GDM1 (cell line): ENCODE measurements around the gene TNK1.
A peak's percentile ranks its signal among the peaks of the same experiment; 100 is the strongest.

ENCODE experiments used
- DNase-seq: peaks from one replicate; lab custom pipeline; 2025; lab: John Stamatoyannopoulos, UW

The TNK1 gene

DNA sequence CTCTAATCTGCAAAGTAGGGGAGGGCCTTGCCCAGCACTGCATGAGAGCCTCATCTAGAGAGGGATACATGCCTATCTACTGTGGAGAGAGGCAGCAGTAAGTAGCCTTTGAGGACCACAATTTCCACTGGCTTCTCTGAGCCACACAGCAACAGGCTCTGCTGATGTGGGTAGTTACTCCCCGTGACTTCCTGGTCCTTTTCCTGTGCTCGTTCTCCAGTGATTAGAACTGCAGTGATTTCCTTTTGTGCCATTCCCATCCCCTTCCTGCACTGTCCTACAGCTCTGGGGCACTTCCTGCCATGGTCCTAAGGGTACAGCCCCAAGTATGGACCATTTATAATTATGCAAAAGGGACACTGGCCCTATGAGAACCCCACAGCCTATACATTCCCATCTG, 10.4 kb downstream of the TNK1 start:
- no peak for DNase-seq

DNA sequence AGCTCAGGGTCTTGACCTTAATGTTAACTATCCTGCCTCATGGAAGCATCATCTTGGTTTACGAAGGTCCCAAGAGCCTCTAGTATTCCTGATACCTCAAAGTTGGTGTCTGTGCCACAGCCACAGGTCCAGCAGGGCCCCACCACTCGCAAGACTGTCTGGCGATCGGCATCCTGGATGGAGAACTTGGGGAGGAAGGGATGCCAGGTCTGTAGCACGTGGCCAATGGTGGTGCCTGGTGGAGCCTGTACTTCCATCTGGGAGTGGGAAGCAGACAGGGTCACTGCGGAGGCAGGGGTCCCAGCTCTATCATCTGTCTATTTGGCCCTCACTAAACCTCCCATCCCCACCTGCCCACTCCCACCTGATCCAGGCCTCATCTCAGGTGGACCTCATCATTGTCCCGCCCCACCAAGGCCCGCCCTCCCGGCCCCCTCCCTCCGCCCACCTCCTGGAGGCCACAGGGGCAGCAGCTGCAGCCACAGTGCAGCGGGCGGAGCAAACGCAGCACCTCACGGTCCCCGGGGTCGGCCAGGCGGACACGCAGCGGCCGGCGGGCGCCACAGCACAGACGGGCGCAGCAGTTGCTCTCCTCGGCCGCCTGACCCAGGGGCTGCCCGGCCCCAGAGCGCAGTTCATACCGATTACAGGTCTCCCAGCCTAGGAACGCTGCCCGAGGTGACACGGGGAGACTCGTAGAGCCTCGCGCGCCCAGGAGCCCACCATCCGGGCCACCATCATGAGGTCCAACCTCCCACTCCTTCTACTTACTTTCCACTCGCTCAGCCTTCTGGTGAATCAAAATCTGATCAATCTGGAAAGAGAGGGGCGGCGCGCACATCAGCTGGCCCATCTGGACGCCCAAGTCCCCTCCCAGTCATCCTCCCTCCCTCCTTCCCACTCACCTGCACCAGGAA, 12.1 kb downstream of the TNK1 start:
- DNase-seq = no peak

DNA sequence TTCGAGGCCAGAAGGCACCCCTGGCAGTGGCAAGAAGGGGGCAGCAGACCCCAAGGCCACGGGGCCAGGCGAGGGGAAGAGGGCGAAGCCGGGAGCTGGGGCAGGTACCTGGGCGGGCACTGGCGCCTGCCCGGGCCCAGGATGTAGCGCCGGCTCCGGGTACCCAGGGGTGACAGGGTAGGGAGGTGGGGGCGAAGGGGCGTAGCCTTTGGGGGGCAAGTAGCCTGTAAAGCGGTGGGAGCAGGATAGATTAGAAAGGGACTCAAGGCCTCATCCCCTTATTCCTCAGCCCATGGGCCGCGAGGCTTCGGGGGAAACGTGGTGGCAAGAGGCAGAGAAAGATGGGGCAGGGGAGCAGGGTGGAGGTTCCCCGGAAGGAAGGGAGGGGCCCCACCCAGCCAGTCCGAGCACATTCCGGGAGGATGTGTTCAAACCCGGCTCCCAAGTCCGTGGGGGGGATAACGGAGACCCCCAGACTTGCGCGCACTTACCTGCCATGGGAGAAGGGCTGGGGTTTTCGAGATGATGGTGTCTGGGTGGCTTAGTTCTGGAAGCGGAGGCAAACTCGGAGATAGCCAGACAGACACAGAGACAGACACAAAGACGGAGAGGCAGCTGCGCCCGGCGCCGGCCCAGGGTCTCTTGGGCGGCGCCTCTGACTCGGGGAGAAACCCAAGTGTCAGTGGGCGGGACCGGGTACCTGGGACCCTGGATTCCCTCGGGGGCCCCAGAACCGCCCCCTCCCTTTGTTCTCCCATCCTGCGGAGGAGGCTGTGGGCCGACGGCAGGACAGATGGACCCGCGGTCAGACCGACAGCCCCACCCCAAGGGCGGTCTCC, 12.9 kb downstream of the TNK1 start:
- DNase-seq = no peak

DNA sequence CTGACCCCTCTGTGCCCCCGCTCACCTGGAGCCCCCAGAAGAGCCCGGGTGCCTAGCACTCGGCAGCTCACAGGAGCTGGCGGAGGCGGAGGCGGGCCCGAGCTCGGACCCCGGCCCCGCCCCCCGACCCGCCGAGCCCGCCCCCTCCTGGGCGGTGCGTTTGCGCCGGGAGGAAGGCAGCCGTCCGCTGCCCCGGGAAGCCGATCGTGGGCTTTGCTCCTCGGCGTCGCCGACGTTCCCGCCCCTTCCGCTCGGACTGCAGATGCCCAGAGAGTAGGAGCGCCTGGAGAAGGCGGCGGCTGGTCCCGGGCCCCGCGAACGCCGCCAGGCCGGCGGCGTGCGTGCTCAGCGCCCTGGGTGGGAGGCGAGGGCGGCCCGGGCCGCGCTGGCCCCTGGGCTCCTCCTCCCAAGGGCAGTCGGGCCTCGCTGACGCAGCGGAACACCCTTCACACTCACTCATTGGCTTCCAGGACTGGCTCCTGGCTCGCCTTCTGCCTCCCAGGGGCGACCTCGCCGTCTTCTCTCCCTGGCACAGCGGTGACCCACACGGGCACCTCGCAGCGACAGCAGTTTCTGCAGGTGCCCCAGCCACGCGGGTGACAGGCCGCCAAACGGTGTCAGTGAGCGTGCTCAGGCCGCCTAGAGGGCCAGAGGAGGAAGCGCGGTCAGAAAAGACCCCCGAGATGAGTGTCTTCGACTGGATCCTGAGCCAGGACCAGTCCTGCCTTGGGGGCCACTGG, 13.7 kb downstream of the TNK1 start, which contains the start of gene PLSCR3:
Gene PLSCR3 (minus strand): TSS at position 74 of the 740 bp plus-strand sequence. CDS start 415 bp downstream, outside the sequence.
- DNase-seq = peak; percentile 76

DNA sequence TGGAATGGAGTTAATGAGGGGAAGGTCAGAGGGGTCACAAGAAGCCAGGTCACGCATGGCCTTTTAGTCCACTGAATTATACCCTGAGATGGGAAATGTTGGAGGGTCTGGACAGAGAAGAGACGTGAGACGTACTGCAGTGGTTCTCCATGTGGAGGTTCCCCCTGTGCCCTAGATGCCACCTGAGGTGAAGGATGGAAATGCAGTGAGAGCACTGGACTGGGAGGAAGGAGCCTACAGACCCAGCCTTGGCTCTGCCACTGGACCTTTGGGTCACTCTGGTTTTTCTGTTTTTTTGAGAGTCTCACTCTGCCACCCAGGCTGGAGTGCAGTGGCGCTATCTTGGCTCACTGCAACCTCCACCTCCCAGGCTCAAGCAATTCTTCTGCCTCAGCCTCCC, 15.3 kb downstream of the TNK1 start:
- no peak for DNase-seq

DNA sequence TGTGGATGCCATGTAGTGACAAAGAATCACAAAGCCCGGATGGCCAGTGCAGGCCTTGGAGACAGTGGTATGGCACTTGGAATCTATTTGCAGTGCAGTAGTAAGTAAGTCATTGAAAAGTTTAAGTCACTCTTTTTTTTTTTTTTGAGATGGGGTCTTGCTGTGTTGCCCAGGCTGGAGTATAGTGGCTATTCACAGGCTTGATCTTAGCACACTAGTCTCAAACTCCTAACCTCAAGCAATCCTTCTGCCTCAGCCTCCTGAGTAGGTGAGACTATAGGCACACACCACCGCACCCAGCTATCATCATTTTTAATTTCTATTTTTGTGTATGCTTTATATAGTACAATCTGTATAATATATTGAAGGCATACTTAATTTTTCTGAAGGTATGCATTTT, 17.7 kb downstream of the TNK1 start:
- DNase-seq = no peak

DNA sequence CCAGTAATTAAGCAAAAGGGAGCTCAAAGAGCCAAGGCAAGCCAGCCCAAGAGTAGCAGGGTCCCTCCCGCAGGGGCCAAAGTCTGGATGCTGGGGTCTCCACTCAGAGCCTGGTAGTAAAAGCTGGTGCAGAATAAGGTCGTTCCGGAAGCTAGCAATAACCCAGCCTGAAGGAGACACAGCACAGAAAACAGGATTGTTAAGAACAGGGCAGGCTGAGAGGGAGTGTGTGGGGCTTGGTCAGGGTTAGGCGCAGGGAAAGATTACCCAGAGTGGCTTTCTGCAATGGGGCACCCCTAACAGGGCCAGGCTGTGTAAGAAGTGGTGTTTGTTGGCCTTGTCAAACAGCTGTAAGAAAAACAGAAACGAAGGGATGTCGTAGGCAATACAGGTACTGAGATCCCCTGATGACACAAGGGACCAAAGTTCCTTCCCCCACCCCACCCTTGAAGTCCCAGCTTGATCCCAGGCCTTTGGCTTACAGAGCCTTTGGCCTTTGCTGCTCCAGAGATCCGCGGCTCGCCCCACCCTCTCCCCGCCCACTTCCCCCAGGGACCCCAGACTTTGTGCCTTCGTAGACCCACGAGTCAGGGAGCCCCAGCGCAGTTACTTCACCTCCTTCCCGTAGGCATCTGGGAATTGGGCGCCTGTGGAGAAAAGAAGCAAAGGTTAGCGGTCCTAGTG, 22.3 kb downstream of the TNK1 start:
- DNase-seq = no peak

DNA sequence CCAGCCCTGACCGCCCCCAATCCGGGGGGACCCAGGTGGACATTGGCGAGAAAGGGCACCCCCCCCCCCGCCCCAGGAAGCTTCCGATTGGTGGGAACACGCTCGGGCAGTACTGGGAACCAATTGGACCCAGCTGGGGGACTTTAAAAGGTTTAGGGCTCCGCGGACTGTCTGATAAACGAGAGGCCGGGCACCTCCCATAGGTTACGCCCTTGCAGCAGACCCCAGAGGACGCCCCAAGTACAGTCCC, 22.8 kb downstream of the TNK1 start:
- DNase-seq = no peak

DNA sequence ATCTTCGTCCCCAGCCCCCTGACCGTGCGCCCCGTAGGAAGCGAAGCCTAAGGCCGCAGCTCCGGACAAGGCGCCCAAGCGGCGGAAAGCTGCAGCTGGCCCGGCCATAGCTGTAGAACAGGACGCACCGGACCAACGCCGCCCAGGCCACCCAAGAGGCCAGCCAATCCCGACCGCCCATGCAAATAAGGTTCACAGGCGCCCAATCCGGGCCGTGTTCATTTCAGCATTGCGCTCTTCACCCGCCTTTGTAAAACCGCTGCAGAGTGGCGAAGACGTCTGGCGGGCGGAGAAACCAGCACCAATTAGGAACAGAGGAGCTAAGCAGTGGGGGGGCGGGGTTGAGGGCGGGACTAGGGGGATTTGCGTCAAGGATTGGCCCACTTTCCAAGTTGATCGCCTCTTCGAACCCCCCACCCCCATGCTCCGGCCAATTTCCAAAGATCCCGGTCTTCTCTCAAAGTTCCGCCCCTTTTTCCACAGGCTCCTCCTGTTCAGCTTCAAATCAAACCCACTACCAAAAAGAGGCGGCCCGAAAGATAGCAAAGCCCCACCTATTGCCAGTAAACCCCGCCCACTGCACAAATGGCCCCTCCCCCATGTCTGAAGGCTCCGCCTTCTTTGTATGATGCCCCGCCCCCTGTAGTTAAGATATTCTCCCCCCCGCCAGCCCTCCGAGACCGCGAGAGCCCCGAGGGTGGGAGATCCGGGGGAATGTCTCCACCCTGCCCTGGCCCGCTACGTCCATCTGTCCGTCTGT, 23.3 kb downstream of the TNK1 start, which contains the start of gene TMEM256:
Gene TMEM256 (minus strand): TSS at position 121 of the 760 bp plus-strand sequence. CDS start 13 bp downstream, at position 108.
- peak; percentile 97 for DNase-seq

DNA sequence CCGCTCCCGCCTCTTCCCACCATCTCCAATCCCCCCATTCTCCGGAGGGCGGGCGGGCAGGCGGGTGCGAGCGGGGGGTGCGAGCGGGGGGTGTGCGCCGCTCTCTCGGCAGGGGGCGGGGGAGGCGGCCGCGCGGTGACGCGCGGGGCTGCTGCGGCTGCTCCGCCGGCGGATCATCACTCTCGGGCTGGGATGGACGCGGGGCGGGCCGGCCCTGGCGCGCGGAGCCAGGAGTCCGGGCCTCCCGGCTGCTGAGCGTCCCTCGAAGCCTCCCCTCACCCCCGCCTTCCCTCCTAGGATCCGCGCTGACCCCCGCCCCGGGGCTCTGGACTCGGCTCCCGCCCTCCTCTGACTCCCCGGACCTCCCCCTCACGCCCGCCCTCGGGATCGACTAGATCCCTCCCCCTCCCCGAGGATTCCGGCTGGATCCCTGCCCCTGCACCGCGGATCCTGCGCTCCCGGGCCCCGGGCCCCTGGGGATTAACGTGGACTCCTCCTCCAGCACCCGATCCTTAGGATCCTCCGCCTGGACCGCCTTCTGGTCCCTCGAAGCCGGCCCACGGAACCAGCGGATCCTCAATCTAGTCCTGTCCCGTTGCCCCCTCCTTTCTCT, 24.0 kb downstream of the TNK1 start:
- DNase-seq = no peak

DNA sequence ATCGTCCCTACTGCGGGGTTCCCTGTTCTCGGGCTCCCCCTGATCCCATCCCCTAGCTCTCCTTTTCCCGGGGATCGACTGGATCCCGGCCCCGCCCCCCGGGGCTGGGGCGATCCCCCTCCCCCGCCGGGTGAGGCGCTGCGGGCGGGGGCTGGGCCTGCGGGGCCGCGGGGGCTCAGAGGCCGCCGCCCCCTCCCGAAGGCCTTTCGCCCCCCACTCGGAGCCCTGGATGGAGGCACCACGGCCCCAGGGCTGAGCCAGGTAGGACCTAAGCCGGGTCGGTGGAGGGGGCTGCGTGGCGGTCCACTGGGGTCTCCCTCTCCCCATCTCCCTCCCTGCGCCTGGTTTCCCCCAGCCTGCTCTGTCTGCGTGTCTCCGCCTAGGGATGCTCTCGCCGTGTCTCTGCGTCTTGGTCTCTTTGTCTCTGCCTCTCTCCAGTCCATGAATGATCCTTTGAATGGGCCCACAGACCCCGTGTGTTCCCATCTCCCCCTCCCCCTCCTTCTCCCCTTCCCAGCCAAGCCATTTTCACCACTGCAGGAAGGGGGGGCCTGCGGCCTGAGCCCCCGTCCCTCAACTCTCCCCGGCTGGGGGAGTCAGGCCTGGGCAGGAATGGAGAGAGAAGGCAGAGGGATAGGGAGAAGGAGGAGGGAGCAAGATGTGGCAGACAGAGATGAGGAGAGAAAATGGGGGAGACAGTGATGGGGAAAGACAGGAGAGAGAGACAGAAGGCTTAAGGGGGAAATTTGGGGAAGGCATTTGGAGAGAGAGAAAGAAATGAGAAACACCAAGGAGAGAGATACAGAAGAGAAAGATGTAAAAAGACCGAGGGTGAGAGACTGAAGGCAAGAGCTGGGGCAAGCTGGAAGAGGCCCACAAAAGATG, 24.7 kb downstream of the TNK1 start:
- no peak for DNase-seq

DNA sequence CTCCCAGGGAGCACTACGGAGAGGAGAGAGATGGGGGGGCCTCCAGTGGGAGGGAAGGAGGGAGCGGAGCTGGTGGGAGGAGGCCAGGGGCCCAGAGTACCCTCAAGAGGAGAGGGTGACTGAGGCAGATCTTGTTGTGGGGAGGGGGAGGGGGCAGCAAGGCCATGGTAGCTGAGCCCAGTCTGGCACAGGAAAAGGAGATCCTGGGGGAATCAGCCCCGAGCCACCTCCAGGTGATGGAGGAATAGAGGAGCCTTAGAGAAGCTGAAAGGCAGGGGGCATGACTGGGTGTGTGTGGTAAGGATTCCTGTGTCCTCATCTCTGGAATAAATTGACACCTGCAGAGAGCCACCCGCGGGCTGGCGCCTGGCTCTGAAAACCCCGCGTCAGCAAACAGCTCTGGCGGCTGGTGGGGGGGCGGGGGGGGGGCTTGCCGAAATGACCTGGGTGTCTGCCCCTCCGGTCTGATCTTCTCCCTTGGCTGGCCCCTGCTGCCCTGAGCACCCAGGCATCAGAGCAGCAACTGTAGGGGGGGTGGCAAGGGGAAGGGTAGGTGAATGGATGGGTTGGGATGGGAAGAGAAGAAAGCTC, 25.4 kb downstream of the TNK1 start:
- DNase-seq = no peak

DNA sequence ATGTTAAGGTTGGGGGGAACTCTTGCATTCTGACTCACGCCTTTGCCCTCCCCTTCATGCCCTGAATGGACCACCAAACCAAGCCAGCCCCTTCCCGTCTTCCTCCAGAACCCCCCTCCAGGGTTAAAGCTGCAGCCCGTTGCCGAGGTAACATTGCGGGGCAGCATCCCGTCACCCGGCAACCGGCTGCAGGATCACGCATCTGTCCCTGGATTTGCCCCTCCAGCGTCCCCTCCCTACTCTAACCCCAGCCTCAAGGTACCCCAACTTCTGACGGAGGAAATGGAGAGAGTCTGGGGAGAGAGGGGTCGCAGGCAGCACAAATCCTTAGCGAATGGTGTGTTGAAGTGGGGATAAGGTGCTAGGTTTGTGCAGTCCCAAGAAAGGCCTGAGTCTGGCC, 26.2 kb downstream of the TNK1 start:
- no peak for DNase-seq

DNA sequence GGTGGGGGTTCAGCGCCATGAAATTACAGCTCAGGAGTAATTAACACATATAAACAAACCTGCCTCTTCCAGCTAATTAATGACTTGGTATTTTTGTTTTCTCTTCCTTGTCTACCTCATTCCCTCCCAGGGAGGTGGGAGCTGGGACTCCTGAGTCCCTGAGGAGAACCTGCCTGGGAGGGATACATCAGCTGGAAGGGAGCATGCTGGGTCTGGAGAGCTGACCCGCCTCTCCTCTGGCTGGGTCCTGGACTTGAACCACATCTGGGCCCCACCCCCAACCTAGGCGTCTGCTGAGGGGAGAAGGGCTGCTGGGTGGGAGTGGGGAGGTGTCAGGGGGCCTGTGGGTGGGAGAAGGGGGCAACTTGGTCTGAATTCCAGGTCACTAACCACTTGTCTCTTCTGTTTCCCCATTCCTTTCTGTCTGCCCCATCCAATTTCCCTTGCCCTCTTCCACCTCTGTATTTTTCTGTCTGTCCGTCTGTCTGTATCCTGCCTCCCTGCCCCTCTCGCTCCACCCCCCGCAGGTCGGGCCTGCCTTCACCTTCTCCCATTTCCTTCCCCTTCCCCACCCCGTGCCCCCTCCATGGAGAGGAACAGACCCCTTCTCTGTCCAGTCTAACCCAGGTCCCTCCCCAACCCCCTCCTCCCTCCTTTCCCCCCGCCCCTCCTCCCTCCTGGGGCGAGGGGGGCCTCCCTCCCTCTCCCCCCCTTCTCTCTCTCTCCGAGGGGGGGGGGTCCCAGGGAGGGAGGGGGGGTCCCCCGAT, 26.8 kb downstream of the TNK1 start, which contains the start of gene NLGN2:
Gene NLGN2 (plus strand): TSS at position 361 of the 767 bp plus-strand sequence. CDS start 411 bp downstream, outside the sequence.
- no peak for DNase-seq

DNA sequence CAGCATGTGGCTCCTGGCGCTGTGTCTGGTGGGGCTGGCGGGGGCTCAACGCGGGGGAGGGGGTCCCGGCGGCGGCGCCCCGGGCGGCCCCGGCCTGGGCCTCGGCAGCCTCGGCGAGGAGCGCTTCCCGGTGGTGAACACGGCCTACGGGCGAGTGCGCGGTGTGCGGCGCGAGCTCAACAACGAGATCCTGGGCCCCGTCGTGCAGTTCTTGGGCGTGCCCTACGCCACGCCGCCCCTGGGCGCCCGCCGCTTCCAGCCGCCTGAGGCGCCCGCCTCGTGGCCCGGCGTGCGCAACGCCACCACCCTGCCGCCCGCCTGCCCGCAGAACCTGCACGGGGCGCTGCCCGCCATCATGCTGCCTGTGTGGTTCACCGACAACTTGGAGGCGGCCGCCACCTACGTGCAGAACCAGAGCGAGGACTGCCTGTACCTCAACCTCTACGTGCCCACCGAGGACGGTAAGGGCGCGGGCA, 27.4 kb downstream of the TNK1 start:
- no peak for DNase-seq

DNA sequence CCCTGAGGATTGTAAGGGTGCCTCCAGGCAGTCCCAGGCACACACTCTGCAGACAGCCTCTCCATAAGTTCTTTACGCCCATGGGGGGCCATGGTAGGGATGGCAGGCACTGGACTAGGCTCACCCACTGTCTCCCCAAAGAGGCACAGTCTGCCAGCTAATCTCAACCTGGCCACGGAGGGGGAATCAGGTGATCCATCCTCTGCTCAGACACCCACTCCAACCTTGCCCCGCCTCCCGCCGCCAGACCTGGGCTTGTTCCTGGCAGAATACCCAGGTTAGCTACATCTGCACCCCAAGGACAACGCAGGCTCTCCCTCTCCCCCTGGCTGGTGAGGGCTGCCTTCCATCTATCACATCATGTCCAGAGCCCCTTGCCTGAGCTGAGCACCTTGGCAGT, 28.0 kb downstream of the TNK1 start:
- DNase-seq = no peak

DNA sequence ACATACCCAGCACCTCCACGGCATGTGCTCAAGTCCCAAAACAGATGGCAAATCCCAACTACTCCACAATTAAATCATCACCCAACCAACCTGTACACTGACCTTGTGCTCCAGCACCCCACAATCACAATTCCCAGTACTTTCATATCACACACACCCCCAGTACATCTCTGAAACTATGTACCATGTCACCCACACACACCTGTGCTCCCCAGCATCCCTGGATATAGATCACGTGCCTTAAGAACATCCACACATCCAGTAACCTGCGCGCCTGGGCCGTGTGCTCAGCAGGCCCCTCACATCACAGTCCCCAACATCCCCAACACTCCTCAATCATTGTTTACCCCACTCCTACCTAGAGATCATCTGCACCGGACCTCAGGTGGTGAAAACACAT, 28.8 kb downstream of the TNK1 start:
- no peak for DNase-seq
